ENCODE data around the gene EFNB2. TPM values are rescaled to one million over a fixed set of nuclear protein-coding genes. Genes with fewer than 3 reads are reported as not detected.

EFNB2 gene
- total RNA-seq, 4 donors from 2014 or later = 8.8 to 65.3 (median 22.7) TPM

DNA sequence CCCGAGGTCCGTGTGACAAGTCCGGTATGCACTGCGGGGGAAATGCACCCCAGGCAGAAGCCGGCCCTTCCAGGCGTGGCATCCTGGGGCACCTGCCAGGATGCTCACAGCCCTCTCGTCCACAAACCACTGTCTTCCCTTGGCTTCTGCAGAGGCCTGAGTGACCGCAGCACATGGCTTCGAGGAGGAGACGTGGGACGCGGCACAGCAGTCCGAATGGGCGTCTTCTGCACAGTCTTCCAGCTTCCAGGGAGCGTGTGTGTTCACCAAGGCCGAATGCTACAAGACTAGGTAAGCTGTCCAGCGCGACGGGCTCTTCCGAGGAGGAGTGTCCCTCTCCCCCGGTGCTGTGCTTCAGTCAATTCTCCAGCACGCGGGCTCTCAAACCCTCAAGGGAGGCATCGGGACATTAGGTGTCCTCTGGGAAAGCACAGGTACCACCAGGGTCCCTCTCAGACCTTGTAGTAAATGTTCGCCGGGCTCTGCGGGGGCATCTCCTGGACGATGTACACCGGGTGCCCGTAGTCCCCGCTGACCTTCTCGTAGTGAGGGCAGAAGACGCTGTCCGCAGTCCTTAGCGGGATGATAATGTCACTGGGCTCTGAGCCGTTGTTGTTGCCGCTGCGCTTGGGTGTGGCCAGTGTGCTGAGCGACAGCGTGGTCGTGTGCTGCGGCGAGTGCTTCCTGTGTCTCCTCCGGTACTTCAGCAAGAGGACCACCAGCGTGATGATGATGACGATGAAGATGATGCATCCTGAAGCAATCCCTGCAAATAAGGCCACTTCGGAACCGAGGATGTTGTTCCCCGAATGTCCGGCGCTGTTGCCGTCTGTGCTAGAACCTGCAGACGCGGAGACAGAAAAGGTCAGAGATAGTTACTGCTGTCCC, 42.6 kb downstream of the EFNB2 start:
- H3K9me3 ChIP-seq = no peaks in the 10 kb centered on the region
- H3K27ac ChIP-seq = peak overlapping the region in 1 of 2 donors; percentile 74
- H3K4me1 ChIP-seq = peaks cover 0 to 3% of the 10 kb centered on the region in 2 donors
- no peaks in the 10 kb centered on the region for H3K27me3 ChIP-seq
- no peak overlapping the region for H3K4me3 ChIP-seq
- no peak for DNase-seq
- H3K36me3 ChIP-seq = no peaks in the 10 kb centered on the region
- intact Hi-C loops (cut with DNase I; ENCODE audit: low total_unique reads) = no loop called here
- no peak for TF ChIP-seq POLR2A (IDR thresholded peaks at IDR 0.05)
- no peak for TF ChIP-seq CTCF (IDR thresholded peaks at IDR 0.05)

- peak overlapping the region in 1 of 2 donors; percentile 2 for H3K4me3 ChIP-seq
- peaks cover 0 to 3% of the 10 kb centered on the region in 2 donors for H3K4me1 ChIP-seq
- H3K36me3 ChIP-seq = no peaks in the 10 kb centered on the region
- H3K9me3 ChIP-seq = no peaks in the 10 kb centered on the region
- no peak for TF ChIP-seq CTCF (IDR thresholded peaks at IDR 0.05)
- peak overlapping the region; percentile 3 to 74 for H3K27ac ChIP-seq
- no peak for DNase-seq
- H3K27me3 ChIP-seq = no peaks in the 10 kb centered on the region
- intact Hi-C loops (cut with DNase I; ENCODE audit: low total_unique reads) = no loop called here
Observed at GRCh38 chr13:106491928-106492587, 43.4 kb downstream of the EFNB2 start.

DNA sequence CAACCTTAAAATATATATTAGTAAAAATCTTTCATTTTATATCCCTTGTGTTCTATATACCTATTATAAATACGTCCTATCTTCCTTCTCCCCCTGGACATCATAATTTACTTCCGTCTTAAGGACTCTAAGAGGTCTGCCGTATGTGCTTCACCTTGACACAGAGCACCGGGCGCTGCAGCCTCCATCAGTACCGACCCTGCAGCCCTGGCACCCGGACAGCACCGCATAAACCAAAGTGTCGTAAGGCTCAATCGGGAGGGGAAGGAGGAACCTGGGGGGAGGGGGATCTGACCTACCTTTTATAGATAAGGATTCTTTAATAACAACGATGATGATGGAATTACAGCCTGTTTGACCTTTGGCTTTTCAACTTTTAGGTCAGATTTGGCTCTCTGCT, 44.0 kb downstream of the EFNB2 start:
- peak overlapping the region; percentile 3 to 74 for H3K27ac ChIP-seq
- no peak overlapping the region for H3K4me3 ChIP-seq
- H3K27me3 ChIP-seq = no peaks in the 10 kb centered on the region
- TF ChIP-seq POLR2A (IDR thresholded peaks at IDR 0.05) = no peak
- no peak for TF ChIP-seq CTCF (IDR thresholded peaks at IDR 0.05)
- H3K9me3 ChIP-seq = no peaks in the 10 kb centered on the region
- intact Hi-C loops (cut with DNase I; ENCODE audit: low total_unique reads) = no loop called here
- DNase-seq = no peak
- peaks cover 0 to 3% of the 10 kb centered on the region in 2 donors for H3K4me1 ChIP-seq
- no peaks in the 10 kb centered on the region for H3K36me3 ChIP-seq

GRCh38 chr13:106490569-106491321, 44.7 kb downstream of the EFNB2 start:
- H3K27me3 ChIP-seq = no peaks in the 10 kb centered on the region
- no peak overlapping the region for H3K4me3 ChIP-seq
- TF ChIP-seq POLR2A (IDR thresholded peaks at IDR 0.05) = no peak
- TF ChIP-seq CTCF (IDR thresholded peaks at IDR 0.05) = no peak
- H3K4me1 ChIP-seq = peaks cover 0 to under 1% of the 10 kb centered on the region in 2 donors
- intact Hi-C loops (cut with DNase I; ENCODE audit: low total_unique reads) = no loop called here
- H3K36me3 ChIP-seq = no peaks in the 10 kb centered on the region
- no peak for DNase-seq
- H3K9me3 ChIP-seq = no peaks in the 10 kb centered on the region
- peak overlapping the region in 1 of 2 donors; percentile 74 for H3K27ac ChIP-seq
